Hepatocyte (in vitro differentiated cells): ENCODE measurements around the gene ARSI.

Experiments used
- EZH2 ChIP-seq: fragments of 200-600 bp; sonication (generic); IDR thresholded peaks from 2 replicates; pipeline ENCODE4 v1.6.1; 2016; ENCODE audit warnings: antibody characterized with exemption, mild to moderate bottlenecking, borderline replicate concordance
- TF ChIP-seq, protein P1 (sequence below): fragments of 200-600 bp; sonication (generic); IDR thresholded peaks from 2 replicates; pipeline ENCODE4 v1.5.1; 2016; ENCODE audit warnings: antibody characterized with exemption, mild to moderate bottlenecking; ENCODE audit not compliant: poor library complexity

DNA sequence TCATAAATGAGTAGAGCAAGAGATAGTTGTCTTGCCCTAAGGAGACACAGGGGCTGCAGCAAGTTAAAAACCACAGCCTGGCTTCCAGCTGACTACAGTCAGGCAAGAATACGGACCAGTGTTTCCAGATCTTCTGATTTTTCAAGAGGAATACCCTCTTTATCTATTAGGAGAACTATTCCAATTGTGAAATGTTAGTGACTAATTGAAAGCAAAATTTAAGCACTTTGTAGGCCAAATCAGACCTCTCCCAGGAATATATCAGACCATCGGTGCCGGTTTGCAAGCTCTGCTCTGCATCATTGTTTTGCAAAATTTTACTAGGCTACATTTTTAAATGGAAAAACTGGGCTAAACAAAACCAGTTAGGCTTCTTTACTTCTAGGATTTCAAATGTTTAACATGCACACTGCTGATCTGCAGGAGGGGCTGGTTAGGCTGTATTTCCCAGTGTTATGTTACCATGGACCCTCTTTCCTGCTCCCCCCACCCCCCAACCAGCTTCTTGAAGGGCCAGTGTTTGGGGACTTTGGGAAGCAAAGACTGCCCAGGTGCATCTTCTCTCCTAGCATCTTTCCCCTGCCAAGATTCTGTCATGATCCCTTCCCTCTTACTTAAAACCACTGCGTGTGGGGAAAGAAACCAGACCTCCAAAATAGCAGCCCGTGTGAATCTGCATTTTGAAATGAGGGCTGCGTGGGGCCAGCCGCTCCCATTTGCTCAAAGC is 1.1 kb upstream of the ARSI start:
- TF ChIP-seq, protein P1, sequence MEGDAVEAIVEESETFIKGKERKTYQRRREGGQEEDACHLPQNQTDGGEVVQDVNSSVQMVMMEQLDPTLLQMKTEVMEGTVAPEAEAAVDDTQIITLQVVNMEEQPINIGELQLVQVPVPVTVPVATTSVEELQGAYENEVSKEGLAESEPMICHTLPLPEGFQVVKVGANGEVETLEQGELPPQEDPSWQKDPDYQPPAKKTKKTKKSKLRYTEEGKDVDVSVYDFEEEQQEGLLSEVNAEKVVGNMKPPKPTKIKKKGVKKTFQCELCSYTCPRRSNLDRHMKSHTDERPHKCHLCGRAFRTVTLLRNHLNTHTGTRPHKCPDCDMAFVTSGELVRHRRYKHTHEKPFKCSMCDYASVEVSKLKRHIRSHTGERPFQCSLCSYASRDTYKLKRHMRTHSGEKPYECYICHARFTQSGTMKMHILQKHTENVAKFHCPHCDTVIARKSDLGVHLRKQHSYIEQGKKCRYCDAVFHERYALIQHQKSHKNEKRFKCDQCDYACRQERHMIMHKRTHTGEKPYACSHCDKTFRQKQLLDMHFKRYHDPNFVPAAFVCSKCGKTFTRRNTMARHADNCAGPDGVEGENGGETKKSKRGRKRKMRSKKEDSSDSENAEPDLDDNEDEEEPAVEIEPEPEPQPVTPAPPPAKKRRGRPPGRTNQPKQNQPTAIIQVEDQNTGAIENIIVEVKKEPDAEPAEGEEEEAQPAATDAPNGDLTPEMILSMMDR: no peak
- TF ChIP-seq EZH2: no peak
